NCI-H526 (cell line): ENCODE results near the gene MAP1S.

Source experiments
- DNase-seq, 2 experiments: peaks; one replicate each; lab custom pipeline; 2025; lab: John Stamatoyannopoulos, UW

The MAP1S gene

DNA sequence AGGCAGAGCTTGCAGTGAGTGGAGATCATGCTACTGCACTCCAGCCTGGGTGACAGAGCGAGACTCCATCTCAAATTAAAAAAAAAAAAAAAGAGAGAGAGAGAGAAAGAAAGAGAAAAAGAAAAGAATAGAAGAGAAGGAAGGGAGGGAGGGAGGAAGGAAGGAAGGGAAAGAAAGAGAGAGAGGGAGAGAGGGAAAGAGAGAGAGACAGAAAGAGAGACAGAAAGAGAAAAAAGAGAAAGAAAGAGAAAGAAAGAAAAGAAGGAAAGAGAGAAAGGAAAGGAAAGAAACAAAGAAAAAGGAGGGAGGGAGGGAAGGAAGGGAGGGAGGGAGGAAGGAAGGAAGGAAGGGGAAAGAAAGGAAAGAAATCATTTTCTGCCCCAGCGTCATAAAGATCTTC lies 24.1 kb upstream of the MAP1S start:
- DNase-seq, result no peak

DNA sequence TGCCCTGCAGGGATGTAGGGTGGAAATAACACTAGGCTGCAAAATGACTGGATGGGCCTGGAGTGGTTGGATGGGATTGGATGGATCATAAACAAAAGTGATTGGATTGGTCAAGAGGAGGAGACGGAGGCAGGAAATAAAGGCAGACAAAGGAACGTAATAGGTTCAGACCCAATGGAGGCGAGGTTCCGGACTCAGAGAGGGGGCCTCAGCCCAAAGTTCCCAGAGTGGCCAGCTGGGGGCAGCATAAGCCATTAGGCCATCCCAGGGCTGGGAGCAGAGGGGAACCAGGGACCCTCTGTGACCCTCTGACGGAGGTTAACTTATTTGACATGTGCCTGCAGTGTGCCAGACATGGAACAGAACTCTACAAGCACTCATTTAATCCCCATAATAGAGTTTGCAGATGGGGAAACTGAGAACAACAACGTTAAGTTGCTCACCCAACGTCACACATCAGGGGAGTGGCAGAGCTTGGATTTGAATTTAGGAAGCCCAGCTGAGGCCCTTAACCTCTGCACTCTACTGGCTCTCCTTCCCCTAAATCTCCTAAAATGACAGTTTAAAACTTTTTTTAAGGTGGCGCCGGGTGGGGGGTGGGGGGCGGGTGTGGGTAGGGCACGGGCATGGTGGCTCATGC lies 15.3 kb upstream of the MAP1S start:
- DNase-seq, result peak in 1 of 2 experiments; percentile 37

DNA sequence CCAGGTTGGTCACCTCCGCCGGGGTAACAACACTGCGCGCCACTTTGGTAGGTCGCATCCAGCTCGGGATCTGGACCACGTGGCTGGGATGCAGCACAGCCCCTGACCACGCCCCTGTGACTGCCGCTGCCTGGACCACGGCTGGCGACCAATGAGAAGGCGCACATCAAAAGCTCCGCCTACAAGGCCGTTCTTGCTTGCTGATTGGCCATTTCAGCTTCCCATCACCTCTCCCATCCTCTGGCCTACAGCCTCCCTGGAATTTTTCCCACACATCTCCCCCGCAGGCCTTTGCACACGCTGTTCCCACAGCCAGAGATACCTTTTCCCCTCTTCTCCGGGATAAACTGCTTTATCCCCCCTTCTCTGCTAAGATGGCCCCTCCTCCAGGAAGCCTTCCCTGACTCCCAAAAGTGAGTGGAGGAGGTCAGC lies 12.5 kb upstream of the MAP1S start:
- peak in 1 of 2 experiments; percentile 57 for DNase-seq

DNA sequence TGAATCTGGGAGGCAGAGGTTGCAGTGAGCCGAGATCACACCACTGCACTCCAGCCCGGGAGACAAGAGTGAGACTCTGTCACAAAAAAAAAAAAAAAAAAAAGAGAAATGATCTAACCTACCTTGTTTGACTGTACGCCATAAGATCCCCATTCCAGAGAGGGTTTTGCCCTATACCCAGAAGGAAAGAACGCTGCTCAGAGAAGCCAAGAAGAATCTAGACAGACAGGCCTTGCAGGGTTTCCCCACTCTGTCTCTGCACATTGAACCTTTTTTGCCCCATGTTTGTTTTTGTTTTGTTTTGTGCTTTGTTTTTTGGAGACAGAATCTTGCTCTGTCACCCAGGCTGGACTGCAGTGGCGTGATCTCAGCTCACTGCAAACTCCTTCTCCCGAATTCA lies 7.4 kb upstream of the MAP1S start:
- no peak for DNase-seq

DNA sequence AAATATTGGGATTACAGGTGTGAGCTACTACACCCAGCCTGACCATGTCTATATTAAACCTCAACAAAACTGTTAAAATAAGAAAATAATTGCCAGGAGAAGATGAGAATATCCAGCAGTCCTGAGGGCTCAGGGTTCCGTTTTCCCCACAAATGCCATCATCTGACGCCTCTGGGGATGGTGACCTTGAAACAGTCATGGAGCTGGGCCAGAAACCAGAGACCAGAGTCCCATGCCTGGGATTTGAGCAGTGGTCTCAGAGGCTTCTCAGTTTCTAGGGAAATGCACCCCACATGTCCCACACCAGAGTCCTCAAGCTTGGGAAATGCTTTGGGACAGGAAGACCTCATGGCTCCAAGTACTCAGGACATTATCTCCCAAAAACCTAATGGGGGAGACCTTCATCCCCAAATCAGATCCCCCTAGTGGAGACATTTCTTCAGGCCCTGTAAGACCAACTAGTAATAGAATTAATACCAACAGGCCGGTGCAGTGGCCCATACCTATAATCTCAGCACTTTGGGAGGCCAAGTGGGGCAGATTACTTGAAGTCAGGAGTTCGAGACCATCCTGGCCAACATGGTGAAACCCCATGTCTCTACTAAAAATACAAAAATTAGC lies 2.9 kb upstream of the MAP1S start:
- DNase-seq, result no peak

DNA sequence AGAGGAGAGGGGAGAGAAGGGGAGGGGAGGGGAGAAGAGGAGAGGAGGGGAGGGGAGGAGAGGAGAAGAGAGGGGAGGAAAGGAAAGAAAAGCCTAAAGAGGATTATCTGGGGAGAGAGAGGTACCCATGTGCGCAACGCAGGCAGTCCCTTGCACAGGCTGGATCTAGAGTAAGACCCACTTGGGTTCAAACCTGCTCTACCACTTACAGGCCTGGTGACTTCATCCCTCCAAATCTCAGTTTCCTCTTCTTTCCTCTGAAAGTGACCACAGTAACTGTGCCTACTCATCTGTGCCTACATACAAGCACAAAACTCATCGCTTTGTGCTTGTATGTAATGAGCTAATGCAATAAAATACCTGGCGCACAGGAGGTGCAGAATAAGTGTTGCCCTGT lies 732 bp upstream of the MAP1S start:
- DNase-seq, result peak in 1 of 2 experiments; percentile 9

DNA sequence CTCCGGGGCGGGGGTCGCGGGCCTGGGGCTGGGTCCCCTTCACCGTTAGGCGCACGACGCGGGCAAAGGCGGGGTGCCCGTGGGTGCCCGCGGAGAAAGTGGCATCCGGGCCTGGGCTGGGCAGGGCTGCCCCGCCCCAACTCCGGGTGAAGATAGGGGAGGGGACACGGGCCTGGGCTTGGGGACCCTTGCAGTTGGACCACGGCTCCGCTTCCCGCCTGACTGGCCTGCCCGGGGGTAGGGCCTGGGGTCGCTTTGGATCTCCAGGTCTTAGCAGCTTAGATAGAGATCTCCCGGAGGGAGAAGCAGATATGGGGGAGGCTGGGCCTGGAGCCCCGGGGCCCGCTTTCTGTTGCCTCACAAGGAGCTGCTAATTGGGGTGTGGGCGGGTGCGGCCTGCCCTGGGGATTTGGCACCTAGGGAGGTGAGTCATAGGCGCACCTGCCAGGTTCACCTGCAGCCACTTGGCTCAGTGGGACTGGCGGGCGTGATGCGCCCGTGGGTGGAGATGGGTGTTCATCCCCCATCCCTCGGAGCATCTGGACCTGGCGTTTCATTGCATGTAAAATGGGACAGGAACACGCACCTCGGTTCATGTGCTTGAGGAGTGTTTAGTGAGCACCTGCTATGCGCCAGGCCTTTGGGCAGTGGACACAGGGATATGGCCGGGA lies 585 bp downstream of the MAP1S start:
- peak in 1 of 2 experiments; percentile 16 for DNase-seq

DNA sequence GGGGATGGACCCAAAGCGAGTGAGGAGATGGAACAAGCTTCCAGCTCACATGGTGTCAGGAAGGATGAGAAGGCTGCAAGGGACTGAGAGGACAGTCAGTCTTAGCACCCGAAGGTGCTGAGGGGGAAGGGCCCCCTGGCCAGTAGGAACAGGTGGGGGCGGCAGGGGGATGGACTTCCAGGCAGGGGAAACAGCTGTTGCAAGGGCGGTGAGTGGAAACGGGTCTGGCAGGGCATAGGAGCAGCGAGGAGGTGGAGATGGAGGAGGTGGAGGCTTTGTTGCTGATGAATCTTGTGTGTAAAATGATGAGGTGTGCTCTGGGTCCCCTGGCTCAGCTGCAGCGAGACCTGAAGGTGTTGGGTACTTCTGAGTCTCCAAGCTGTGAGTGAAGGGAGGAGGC lies 1.2 kb downstream of the MAP1S start:
- DNase-seq, result no peak

DNA sequence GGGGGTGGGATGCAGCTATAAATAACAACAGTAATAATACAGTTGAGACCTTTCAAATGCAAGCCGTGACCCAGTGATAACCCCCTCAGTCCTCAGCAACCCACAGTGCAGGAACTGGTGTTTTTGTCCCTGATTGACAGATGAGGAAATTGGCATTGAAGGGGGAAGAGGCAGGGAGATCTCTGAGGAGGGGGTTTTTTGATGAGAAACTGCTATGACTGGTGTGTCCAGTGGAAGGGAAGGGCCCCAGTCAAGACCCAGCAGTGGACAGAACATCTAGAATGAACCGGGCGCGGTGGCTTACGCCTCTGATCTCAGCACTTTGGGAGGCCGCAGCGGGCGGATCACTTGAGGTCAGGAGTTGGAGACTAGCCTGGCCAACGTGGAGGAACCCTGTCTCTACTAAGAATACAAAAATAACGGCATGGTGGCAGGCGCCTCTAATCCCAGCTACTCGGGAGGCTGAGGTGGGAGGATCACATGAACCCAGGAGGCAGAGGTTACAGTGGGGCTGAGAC lies 1.9 kb downstream of the MAP1S start:
- no peak for DNase-seq

DNA sequence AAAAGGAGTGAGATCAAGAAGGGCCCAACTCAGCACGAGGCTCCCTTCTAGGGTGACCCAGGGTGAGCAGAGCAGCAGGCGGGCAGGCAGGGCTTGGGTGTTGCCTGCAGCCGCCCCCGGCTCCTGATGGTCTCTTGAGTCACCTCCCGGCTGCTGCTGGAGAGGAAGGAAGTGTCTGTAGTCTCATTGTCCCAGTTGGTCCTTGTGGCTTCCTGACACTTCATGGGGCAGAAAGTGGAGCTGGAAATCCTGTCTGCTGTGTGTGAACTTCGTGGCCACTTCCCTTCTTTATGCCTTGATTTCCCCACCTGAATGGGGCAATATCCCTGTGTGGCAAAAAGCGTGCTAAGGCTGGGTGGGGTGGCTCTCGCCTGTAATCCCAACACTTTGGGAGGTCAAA lies 2.5 kb downstream of the MAP1S start:
- DNase-seq, result no peak

DNA sequence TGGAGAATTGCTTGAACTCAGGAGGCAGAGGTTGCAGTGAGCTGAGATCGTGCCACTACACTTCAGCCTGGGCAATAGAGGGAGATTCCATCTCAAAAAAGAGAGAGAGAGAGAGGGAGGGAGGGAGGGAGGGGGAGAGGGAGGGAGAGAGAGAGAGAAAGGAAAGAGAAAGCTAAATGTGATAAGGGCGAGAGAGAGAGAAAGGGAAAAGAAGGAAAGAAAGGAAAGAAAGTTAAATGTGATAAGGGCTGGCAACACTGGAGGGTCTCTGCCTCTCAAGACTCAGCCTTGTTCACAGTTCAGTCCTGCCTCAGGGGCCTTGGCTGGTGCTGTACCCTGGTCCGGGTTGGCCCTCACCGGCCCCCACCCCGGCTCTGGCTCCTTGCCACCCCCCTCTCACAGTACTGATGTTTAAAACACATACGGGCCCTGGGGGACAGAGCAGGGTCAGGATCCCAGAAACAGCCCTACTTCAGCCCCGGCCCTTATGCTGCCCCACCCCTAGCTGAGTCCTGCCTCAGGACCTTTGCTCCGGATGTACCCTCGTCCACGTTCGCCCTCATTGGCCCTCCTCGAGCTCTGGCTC lies 3.5 kb downstream of the MAP1S start:
- no peak for DNase-seq

DNA sequence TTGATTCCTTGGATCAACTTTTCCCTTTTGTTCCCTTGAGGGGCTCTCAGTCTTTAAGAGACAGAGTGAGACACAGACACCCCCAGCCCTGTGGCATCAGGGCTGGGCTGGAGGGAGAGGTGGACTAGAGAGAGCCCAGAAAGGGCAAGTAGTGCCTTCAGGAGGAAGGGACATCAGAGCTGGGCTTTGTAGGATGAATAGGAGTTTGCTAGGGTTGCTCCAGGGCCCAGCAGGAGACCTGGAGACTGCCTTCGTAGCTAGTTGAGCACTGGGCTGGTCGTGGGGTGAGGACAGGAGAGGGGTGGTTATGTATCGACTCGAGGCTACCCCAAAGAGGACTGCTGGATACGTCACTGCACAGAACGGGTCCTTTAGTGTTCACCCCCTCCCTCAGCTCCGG lies 5.4 kb downstream of the MAP1S start:
- no peak for DNase-seq

DNA sequence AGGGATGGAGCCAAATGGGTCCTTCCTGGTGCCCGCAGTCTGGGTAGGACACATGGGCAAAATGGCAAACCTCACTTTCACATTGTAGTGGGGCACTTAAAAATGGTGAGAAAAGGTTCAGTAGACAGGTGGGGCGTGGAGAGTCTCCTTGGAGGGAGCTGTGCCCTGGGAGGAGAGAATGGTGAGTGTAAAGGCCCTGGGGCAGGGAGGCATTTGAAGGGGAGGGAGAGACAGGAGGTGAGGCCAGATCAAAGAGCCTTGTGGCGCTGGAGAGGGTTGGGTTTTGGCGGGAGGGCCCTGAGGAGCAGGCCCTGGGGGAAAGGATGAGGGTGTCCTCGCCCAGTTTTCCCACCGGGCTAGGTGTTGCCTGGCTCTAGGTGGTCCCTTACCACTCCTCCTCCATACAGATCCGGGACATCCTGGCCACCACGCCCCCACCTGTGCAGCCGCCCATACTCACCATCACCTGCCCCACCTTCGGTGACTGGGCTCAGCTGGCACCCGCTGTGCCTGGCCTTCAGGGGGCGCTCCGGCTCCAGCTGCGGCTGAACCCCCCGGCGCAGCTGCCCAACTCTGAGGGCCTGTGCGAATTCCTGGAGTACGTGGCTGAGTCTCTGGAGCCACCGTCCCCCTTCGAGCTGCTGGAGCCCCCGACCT lies 6.3 kb downstream of the MAP1S start:
- DNase-seq, result no peak

DNA sequence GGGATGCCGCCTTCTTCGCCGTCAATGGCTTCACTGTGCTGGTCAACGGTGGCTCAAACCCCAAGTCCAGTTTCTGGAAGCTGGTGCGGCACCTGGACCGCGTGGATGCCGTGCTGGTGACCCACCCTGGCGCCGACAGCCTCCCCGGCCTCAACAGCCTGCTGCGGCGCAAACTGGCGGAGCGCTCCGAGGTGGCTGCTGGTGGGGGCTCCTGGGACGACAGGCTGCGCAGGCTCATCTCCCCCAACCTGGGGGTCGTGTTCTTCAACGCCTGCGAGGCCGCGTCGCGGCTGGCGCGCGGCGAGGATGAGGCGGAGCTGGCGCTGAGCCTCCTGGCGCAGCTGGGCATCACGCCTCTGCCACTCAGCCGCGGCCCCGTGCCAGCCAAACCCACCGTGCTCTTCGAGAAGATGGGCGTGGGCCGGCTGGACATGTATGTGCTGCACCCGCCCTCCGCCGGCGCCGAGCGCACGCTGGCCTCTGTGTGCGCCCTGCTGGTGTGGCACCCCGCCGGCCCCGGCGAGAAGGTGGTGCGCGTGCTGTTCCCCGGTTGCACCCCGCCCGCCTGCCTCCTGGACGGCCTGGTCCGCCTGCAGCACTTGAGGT lies 7.0 kb downstream of the MAP1S start:
- DNase-seq, result no peak

DNA sequence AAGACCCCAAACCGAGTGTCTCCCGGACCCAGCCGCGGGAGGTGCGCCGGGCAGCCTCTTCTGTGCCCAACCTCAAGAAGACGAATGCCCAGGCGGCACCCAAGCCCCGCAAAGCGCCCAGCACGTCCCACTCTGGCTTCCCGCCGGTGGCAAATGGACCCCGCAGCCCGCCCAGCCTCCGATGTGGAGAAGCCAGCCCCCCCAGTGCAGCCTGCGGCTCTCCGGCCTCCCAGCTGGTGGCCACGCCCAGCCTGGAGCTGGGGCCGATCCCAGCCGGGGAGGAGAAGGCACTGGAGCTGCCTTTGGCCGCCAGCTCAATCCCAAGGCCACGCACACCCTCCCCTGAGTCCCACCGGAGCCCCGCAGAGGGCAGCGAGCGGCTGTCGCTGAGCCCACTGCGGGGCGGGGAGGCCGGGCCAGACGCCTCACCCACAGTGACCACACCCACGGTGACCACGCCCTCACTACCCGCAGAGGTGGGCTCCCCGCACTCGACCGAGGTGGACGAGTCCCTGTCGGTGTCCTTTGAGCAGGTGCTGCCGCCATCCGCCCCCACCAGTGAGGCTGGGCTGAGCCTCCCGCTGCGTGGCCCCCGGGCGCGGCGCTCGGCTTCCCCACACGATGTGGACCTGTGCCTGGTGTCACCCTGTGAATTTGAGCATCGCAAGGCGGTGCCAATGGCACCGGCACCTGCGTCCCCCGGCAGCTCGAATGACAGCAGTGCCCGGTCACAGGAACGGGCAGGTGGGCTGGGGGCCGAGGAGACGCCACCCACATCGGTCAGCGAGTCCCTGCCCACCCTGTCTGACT lies 7.9 kb downstream of the MAP1S start:
- DNase-seq, result no peak

DNA sequence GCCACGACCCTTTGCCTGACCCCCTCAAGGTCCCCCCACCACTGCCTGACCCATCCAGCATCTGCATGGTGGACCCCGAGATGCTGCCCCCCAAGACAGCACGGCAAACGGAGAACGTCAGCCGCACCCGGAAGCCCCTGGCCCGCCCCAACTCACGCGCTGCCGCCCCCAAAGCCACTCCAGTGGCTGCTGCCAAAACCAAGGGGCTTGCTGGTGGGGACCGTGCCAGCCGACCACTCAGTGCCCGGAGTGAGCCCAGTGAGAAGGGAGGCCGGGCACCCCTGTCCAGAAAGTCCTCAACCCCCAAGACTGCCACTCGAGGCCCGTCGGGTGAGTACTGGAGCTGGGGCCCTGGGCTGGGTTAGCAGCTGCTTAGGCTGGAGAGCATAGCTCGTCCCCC lies 8.6 kb downstream of the MAP1S start:
- DNase-seq, result no peak

DNA sequence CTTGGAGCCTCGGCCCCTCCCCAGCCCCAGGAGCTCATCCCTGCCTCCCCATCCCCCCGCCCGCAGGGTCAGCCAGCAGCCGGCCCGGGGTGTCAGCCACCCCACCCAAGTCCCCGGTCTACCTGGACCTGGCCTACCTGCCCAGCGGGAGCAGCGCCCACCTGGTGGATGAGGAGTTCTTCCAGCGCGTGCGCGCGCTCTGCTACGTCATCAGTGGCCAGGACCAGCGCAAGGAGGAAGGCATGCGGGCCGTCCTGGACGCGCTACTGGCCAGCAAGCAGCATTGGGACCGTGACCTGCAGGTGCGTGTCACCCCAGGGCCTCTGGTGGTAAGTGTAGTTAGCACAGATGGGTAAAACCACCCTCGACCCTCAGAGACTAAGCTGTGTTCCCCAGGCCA lies 13.8 kb downstream of the MAP1S start:
- DNase-seq, result no peak

DNA sequence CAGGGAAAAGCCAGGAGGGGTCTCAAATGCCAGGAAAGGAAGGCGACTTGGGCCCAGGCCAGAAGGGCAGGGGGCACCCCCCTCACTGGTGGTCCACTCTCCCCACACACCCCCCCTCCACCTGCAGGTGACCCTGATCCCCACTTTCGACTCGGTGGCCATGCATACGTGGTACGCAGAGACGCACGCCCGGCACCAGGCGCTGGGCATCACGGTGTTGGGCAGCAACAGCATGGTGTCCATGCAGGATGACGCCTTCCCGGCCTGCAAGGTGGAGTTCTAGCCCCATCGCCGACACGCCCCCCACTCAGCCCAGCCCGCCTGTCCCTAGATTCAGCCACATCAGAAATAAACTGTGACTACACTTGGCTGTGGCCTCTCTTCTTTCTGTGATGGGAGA lies 14.9 kb downstream of the MAP1S start:
- no peak for DNase-seq

DNA sequence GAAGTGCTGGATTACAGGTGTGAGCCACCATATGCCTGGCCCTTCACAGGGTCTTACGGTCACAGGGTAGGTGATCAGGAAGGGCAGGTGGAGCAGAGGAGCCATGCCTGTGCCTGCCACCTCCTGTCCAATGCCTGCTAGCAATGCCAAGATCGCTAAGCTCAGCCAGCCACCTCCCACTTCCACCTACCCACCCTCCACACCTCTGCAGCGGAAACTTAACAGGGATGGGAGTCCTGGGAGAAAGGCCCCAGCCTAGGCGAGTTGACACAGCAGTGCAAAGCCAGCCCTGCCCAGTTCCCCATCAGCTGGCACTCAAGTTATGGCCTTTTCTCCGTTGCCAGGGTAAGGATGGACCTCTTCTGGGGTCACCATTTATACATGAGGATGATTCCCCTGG lies 16.1 kb downstream of the MAP1S start:
- DNase-seq, result no peak

DNA sequence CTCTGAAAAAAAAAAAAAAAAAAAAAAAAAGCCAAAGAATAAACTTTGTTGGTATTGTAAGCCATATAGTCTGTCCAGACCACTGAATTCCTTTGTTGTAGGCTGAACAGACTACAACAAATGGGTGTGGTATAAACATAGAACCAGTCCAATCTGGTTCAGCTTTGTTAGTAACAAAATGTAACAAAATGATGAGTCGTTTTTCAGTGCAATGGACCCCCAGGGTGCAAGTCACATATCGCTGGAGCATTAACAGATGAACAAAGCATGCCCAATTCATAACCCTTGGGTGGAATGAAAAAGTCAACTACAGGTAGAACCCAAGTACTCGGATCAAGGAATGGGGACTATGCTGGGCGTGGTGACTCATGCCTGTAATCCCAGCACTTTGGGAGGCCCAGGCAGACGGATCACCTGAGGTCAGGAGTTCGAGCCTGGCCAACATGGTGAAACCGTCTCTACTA lies 18.4 kb downstream of the MAP1S start:
- no peak for DNase-seq
